Ramos (cell line): ENCODE data around the gene PLCH1.

Experiments
- in situ Hi-C: fragments of 300-500 bp; cut with MboI; formaldehyde crosslinking; loops from one replicate; pipeline ENCODE4 v1.14.3; 2022; ENCODE audit warnings: low sequenced_read_pairs; ENCODE audit not compliant: unreplicated experiment

PLCH1 gene

DNA sequence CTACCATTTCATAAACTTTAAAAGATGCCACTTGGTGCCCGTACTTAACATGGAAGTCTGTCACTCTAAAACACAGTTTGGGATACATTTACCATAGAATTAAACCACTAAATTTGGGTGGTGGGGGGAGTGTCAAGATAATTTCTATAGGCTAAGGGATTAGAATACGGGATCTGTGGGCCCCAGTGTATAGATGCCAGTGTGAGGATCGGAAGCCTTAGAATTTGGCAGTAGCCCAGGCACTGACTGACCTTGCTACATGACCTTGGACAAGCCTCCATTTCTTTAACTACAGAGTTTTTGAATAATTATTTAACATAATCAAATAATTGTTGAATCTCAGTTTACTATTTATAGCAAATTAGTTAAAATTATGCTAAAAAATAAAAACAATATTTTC lies 375.1 kb downstream of the PLCH1 start:
- in situ Hi-C loops, result no loop called here

DNA sequence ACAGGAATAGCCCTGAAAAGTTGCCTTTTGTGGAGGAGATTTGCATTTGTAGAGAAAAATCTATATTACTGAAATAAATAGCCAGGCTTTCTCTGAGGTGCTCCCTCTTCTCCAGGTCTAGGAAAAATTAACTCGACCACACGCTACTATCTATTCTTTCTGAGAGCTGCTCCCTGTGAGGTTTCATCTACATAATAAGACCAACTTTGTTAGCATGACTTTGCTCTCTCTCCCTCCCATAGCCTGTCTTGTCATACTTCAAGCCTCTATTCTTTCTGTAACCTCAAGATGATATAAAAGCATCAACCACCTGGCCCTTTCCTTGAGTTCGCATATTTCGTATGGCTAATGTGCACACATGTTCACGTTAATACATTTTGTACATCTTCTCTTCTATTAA lies 375.6 kb downstream of the PLCH1 start:
- in situ Hi-C loops, result no loop called here

- in situ Hi-C loops, result no loop called here
Observed at GRCh38 chr3:155368786-155369185, 376.1 kb downstream of the PLCH1 start.

GRCh38 chr3:155367506-155367905 lies 377.4 kb downstream of the PLCH1 start:
- in situ Hi-C loops, result no loop called here

DNA sequence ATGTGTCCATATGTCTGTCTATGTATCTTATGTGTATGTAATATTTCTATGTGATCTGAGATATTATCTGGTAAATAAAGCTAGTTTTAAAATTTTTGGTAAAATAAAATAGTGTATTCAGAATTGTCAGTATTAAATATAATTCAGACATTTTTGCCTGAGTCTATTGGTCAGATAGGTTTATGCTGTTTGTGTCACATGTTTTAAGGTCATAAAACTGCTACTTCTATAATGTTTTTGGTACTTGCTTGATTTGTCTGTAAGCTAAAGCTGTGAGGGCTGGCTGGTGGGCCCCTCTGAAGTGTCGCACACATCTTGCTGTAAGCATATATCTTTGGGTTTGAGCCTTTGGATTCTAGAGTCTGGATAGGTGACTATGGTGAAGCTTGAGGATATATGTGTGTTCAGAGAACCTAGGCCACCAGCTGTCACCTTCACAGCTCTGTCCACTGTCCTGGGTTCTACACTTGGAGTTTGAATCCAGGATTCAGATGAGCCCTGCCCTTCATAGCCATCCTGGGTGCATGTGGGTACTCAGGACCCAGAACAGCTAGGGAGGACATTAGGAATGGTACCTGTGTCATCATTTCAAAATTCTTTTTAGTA lies 379.6 kb downstream of the PLCH1 start:
- in situ Hi-C loops, result no loop called here

DNA sequence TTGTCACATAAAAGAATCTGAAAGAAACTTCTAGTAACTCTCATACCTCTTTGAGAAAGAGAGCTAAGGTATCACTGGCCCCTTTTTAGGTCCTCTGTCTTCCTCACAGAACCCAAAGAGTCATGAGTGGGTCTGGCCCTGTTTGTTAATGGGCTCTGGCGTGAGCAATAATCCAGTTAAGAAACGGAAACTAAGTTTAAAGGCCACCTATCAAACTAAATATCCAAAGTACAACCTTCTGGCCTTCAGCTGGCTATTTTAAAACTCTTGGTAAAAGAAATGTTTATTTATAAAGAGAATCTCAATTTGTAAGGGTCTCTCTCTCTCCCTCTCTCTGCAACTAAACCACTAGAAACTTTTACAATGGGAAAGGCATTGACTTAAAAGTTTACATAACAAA lies 380.4 kb downstream of the PLCH1 start:
- in situ Hi-C loops, result no loop called here

DNA sequence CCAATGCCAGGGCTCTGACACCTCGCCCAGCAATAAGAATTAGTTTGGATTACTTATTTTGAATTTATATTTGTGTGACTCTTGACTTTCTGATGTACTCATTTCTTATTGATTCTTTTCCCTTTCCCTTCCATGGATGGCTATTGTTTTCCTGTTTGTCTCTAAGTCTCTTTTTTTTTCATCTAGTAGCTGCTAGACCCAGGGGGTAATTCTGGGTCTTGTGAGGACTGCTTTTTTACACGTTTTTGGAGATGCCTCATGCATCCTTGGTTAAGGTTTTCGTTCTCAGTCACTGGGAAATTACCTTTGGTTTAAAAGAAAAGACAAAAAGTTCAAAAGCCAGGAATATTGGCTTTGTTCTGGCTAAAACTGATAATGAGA lies 381.2 kb downstream of the PLCH1 start:
- in situ Hi-C loops, result no loop called here

GRCh38 chr3:155362808-155363689 lies 381.8 kb downstream of the PLCH1 start:
- in situ Hi-C loops, result no loop called here

DNA sequence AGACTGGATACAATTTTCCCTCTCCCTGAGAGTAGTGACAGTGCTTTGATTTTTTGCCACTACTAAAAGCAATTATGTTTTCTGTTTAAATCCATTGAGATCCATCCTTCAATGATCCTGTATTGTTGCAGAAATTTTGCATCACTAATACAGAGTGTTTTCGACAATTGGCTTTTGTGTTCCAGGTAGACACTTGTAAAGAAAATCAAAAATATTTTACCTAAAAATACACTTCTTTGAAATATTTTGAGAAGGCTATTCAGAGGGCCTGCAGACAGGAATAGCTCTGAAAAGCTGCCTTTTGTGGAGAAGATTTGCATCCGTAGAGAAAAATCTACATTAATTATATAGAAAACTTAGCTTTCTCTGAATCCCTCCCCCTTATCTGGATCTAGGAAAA lies 384.6 kb downstream of the PLCH1 start:
- in situ Hi-C loops, result no loop called here

DNA sequence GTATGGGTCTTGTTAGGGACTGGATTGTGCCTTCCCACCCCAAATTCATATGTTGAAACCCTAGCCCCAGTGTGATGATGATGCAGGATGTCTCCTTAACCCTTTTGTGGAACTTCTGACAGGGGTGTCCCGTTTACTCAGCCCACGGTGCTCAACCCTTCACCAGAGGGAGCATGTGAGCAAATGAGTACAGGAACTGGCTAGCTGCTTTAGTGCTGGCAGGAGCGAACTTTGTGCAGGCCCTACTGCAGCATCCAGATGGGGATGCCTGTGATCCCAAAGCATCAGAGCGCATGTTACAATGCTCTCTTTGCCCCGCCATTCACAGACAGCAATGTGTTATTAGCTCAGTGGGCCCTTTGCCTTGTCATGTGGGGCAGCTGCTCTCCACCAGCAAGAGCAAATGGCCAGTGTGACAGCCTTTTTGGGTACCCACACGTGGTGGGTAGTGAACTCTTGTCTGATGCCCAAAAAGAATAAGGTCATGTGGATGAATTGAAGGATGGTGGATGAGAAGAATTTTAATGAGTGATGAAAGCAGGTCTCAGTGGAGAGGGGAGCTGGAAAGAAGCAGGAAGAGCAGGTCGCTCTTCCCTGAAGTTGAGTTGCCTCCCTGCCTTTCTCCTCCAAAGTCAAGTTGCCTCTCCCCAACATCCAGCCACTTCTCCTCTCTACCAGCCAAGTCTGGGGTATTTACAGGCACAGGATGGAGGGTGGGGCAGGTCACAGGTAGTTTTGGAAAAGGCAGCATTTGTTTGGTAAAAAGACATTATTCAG lies 388.1 kb downstream of the PLCH1 start:
- in situ Hi-C loops, result no loop called here

DNA sequence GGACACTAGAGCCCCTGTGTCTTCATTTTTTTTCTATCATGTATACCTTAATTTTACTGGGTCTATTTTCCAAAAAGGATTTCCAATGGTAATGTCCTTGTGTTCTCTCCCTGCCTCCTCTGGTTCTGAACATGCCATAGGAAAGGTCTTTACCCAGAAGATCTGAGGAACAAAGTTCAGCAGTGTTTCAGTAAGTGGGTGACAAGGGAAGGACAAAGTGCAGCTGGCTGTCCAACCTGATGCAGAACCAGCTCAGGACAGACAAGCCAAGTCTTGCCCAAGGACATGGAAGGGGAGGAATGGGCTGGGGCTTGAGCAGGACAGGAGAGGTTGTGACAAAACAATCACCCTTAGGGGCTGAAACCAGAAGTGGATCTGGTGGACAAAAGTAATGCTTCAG lies 390.2 kb downstream of the PLCH1 start:
- in situ Hi-C loops, result no loop called here

- in situ Hi-C loops, result no loop called here
Observed at GRCh38 chr3:155352900-155353490, 391.9 kb downstream of the PLCH1 start.

- in situ Hi-C loops, result no loop called here
Observed at GRCh38 chr3:155350571-155350970, 394.3 kb downstream of the PLCH1 start.

- in situ Hi-C loops, result loop anchor here (25.0 kb wide), 1 partner anchor 1011 kb away; no protein-coding TSS in a partner anchor
Observed at GRCh38 chr3:155347901-155348300, 397.0 kb downstream of the PLCH1 start.

DNA sequence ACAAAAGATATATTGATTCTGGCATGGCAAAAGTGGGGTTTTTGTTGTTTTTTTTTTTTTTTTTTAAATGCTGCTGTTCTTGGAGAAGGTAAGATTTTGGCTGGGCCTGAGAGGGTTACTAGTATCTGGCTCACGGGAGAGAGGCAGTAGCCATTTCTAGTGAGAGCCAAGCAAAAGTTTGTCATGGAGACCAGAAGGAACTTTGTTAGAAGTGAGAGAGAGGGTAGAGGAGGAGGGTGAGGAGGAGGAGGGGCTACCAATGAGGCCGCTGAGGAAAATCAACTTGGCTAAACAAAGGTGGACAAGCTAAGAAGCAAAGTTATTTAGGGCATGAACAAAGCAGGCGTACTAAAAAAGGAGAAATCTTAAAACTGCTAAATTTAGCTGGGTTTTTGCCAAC lies 402.5 kb downstream of the PLCH1 start:
- in situ Hi-C loops, result loop anchor here (25.0 kb wide), 1 partner anchor 1005 kb away; no protein-coding TSS in a partner anchor

DNA sequence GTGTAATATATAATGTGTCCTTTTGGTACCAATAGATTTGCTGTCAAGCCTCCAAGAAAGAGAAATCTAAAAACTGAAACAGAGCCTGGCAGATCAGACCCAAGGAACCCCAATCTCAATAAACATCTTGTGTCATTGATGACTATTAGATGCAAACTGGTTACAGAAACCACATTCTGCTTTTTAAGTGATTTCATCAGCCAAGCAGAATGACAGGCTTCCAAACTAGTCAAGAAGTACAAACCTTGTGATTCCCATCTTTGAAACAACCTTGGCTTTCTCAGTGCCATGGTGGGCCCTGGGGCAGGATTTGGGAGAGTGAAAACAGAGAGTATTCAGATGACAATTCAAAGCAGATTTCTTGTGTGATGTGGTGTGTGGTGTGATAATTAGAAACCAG lies 405.8 kb downstream of the PLCH1 start:
- in situ Hi-C loops, result loop anchor here (25.0 kb wide), 1 partner anchor 1002 kb away; no protein-coding TSS in a partner anchor

- in situ Hi-C loops, result loop anchor here (25.0 kb wide), 1 partner anchor 999 kb away; no protein-coding TSS in a partner anchor
Observed at GRCh38 chr3:155335724-155336354, 409.0 kb downstream of the PLCH1 start.

GRCh38 chr3:155334914-155335723 lies 409.8 kb downstream of the PLCH1 start:
- in situ Hi-C loops, result loop anchor here (25.0 kb wide), 1 partner anchor 998 kb away; no protein-coding TSS in a partner anchor
